ENCODE results near the gene TNFAIP8L1.

DNA sequence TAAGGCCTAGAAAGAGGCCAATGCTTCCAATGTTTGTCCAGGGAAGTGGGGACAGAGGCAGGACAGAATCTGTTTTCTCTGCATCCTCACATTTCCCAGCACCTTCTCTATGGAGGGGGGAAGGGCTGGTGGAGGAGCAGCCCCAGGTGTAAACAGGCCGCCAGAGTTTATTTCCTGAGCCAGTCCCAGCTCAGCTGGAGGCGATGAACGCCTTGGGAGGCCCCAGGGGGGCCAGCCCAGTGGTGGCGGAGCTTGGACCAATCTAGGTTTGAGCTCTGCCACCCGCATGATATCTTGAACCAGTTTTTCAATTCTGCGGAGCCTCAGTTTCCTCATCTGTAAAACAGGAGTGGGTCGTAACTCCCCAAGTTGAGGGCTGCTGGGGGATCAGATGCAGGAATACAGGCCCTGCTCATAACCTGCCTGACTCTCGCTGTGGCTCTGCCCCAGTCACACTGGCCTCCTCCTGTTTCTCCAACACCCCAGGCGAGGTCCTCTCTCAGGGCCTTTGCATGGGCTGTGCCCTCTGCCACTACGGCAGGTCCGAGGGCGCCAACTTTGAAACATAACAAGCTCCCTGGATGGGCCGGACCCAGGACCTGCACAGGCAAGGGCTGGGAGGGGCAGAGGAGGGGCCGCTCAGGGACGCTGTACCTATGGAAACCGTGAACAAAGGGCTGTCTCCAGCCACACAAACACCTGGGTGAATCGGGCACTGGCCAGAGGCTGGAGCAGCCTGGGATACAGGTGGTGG is 1.1 kb downstream of the TNFAIP8L1 start:
- TF ChIP-seq, protein P1, sequence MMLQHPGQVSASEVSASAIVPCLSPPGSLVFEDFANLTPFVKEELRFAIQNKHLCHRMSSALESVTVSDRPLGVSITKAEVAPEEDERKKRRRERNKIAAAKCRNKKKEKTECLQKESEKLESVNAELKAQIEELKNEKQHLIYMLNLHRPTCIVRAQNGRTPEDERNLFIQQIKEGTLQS (IDR thresholded peaks at IDR 0.05), result no peak
- no peak for TF ChIP-seq TCF7L2 (IDR thresholded peaks at IDR 0.05; ENCODE audit: borderline replicate concordance, extremely low read depth, insufficient read depth, insufficient read length)
- TF ChIP-seq POLR2AphosphoS5 (IDR thresholded peaks at IDR 0.05; ENCODE audit: low read depth, low read length), result no peak
- no peak for TF ChIP-seq JUND (IDR thresholded peaks at IDR 0.05)
- TF ChIP-seq ZNF274 (IDR thresholded peaks at IDR 0.05; ENCODE audit: low read depth, low read length), result no peak

Measured in HCT116 (cell line).